Activated T-cell treated with anti-CD3 and anti-CD28 coated beads, Interleukin-2, amount 50 U/mL, for 72 hours (primary cell): ENCODE data around the gene CALHM4. TPM values are rescaled to one million over a fixed set of nuclear protein-coding genes. Genes with fewer than 3 reads are reported as not detected.
"Not testable (repeated sequence)": the region's sequence is repeated elsewhere in the genome, so short reads cannot be mapped to it uniquely, and the experiment has no call there.

Source experiments
- ATAC-seq, 2 donors: fragments of 150-1000 bp; cut with Tn5 transposase; replicated peaks in 1 of 2; 2 replicates each; pipeline ENCODE4 v1.10.0; 2021; ENCODE audit warnings: moderate library complexity in 2 of 2, mild to moderate bottlenecking in 1 of 2
- DNase-seq, 2 donors: peaks; one replicate each; pipeline ENCODE4 v3.0.0; 2021 to 2022; ENCODE audit warnings: mixed read lengths in 1 of 2
- H3K27ac Mint-ChIP-seq: one replicate; pipeline ENCODE4 v1.8.0; 2022; ENCODE audit warnings: mild to moderate bottlenecking, moderate library complexity, mixed read lengths
- H3K27me3 Mint-ChIP-seq: one replicate; pipeline ENCODE4 v1.8.0; 2022; ENCODE audit warnings: low read depth, mixed read lengths
- H3K36me3 Mint-ChIP-seq, 2 donors: one replicate each; pipeline ENCODE4 v1.8.0; 2022; ENCODE audit warnings: mixed read lengths in 2 of 2, mild to moderate bottlenecking in 1 of 2; ENCODE audit not compliant: insufficient read depth in 2 of 2
- H3K4me1 Mint-ChIP-seq: one replicate; pipeline ENCODE4 v1.8.0; 2022; ENCODE audit warnings: low read depth, mixed read lengths
- H3K4me3 Mint-ChIP-seq, 2 donors: one replicate each; pipeline ENCODE4 v1.8.0; 2022; ENCODE audit warnings: mild to moderate bottlenecking in 2 of 2, mixed read lengths in 2 of 2, moderate library complexity in 2 of 2
- H3K9me3 Mint-ChIP-seq, 2 donors: one replicate each; pipeline ENCODE4 v1.8.0; 2022; ENCODE audit warnings: mixed read lengths in 2 of 2
- total RNA-seq, 2 donors: library from RNA; stranded (reverse); gene quantifications; one replicate each; pipeline ENCODE4 v1.2.3, GENCODE V29; 2022

The CALHM4 gene
- total RNA-seq, 2 donors from 2014 or later, result not detected

DNA sequence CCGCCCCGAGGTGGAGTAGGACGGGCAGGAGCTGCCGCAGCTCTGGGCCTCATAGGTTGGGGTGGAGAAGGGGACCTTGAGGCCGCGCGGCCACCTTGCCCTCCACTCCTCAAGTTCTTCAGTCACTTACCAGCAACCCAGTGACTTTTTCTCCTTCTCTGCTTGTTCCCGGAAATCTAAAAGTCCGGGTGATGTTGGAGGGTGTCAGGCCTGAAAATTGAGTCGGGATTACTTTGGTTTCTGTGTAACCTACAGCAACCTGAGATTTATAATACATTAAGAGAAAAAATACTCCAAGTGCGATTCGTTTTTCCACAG lies 18.1 kb downstream of the CALHM4 start:
- H3K27me3 Mint-ChIP-seq, result no peaks in the 10 kb centered on the region
- peaks cover 48% of the 10 kb centered on the region for H3K4me1 Mint-ChIP-seq
- H3K36me3 Mint-ChIP-seq, result peaks cover 3 to 15% of the 10 kb centered on the region in 2 donors
- ATAC-seq (no peak), DNase-seq (no peak)
- H3K27ac Mint-ChIP-seq, result peak overlapping the region; percentile 100
- H3K9me3 Mint-ChIP-seq, result no peaks in the 10 kb centered on the region
- peak overlapping the region; percentile 100 for H3K4me3 Mint-ChIP-seq

DNA sequence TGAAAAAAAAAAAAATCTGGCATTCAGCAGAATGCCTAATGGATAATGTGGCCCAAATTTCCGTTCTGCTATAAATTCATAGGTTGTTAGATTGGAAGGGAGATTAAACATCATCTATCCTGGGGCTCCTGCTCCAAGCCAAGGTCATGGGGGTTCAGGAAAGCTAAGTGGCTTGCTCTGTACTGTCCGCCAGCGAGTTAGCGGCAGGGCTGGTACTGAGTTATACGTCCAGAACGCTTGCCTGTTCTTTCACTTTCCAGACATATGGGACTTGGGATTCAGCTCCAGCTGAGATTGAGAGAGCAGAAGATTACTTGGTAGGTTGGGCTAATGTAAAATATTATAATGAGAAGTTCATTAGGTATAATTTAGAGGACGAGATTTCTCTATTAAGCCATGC lies 18.6 kb downstream of the CALHM4 start:
- peak; percentile 17 to 19 for DNase-seq
- no peaks in the 10 kb centered on the region for H3K27me3 Mint-ChIP-seq
- peaks cover 3 to 15% of the 10 kb centered on the region in 2 donors for H3K36me3 Mint-ChIP-seq
- peak overlapping the region; percentile 100 for H3K4me3 Mint-ChIP-seq
- H3K9me3 Mint-ChIP-seq, result no peaks in the 10 kb centered on the region
- peak overlapping the region; percentile 100 for H3K27ac Mint-ChIP-seq
- no peak for ATAC-seq
- peaks cover 49% of the 10 kb centered on the region for H3K4me1 Mint-ChIP-seq

GRCh38 chr6:116575227-116575626 lies 21.7 kb downstream of the CALHM4 start:
- DNase-seq (no peak), ATAC-seq (no peak)
- no peak overlapping the region for H3K27ac Mint-ChIP-seq
- peaks cover 3 to 26% of the 10 kb centered on the region in 2 donors for H3K36me3 Mint-ChIP-seq
- no peaks in the 10 kb centered on the region for H3K27me3 Mint-ChIP-seq
- peaks cover 56% of the 10 kb centered on the region for H3K4me1 Mint-ChIP-seq
- no peaks in the 10 kb centered on the region for H3K9me3 Mint-ChIP-seq
- no peak overlapping the region for H3K4me3 Mint-ChIP-seq

DNA sequence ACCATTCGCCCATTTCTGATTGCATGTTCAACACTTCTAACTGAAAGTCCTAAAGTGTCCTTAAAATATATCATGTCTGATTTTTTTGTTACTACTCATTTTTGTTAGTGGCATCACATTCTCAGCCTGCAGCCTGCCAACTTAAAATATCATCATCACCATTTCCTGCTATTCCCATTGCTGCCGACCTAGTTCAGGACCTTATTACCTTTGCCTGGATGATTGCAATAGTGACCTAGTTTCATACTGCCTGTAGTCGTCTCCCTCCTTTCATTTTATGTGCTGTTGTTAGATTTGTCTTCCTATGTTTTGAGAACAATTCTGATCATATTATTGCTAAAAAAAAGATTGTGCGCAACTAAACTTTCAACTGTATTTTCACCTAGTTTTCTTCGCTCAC lies 23.9 kb downstream of the CALHM4 start:
- Mint-ChIP-seq H3K36me3 (peaks cover 3 to 26% of the 10 kb centered on the region in 2 donors), H3K27me3 (no peaks in the 10 kb centered on the region), H3K9me3 (no peaks in the 10 kb centered on the region), H3K4me3 (no peak overlapping the region), H3K4me1 (peaks cover 48% of the 10 kb centered on the region), H3K27ac (no peak overlapping the region)
- ATAC-seq, result no peak
- no peak for DNase-seq

DNA sequence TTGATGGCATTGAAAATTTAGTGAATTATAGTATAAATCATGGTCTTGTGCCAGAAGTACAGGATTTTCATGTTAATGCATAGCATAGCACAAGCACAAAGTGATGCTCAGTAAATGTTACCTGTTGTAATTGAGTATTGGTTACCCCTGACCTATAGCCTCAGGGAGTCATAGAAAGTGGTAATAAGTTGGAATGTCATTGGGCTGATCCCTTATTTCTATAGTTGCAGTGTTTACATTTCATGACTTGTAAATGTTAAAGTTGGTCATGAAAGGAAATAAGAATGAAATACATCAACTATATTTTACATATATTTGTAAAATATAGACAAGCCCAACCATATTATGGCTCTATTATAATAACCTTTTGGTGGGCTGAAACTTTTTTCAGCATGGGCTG lies 24.8 kb downstream of the CALHM4 start:
- Mint-ChIP-seq H3K36me3 (peaks cover 3 to 28% of the 10 kb centered on the region in 2 donors), H3K4me3 (no peak overlapping the region), H3K4me1 (peaks cover 40% of the 10 kb centered on the region), H3K27me3 (no peaks in the 10 kb centered on the region), H3K9me3 (no peaks in the 10 kb centered on the region), H3K27ac (no peak overlapping the region)
- DNase-seq, result no peak
- ATAC-seq, result no peak

GRCh38 chr6:116579143-116579542 lies 25.6 kb downstream of the CALHM4 start:
- Mint-ChIP-seq H3K27ac (no peak overlapping the region), H3K4me3 (no peak overlapping the region), H3K4me1 (peaks cover 32% of the 10 kb centered on the region), H3K9me3 (no peaks in the 10 kb centered on the region), H3K36me3 (peaks cover 3 to 23% of the 10 kb centered on the region in 2 donors), H3K27me3 (no peaks in the 10 kb centered on the region)
- ATAC-seq (no peak), DNase-seq (no peak)

- DNase-seq (no peak), ATAC-seq (no peak)
- no peaks in the 10 kb centered on the region for H3K27me3 Mint-ChIP-seq
- H3K27ac Mint-ChIP-seq, result no peak overlapping the region
- H3K36me3 Mint-ChIP-seq, result peaks cover 3 to 23% of the 10 kb centered on the region in 2 donors
- H3K4me1 Mint-ChIP-seq, result peaks cover 29% of the 10 kb centered on the region
- H3K4me3 Mint-ChIP-seq, result no peak overlapping the region
- H3K9me3 Mint-ChIP-seq, result no peaks in the 10 kb centered on the region
These were observed 26.6 kb downstream of the CALHM4 start for GRCh38 chr6:116580198-116580597.

DNA sequence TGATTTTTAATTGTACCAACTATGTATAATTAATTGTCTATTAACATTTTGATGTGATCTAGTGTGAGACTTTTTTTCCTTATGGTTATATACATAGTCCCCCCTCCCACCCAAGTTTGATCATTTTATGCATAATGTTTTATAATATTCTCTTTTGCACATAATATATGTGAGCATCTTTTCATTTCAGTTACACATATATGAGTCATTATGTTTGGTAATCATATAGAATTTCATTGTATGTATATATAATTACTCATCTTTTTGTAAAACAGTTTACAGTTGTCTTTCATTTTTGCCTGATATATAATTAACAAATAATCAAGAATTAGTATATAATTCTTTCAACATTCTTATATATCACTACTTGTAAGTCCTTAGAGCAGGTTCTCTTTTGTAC lies 32.7 kb downstream of the CALHM4 start:
- H3K4me3 Mint-ChIP-seq, result no peak overlapping the region
- no peak for DNase-seq
- no peaks in the 10 kb centered on the region for H3K9me3 Mint-ChIP-seq
- no peak overlapping the region for H3K27ac Mint-ChIP-seq
- H3K36me3 Mint-ChIP-seq, result peaks cover 2 to 19% of the 10 kb centered on the region in 2 donors
- ATAC-seq, result no peak
- no peaks in the 10 kb centered on the region for H3K27me3 Mint-ChIP-seq
- no peaks in the 10 kb centered on the region for H3K4me1 Mint-ChIP-seq

- Mint-ChIP-seq H3K36me3 (peaks cover 2 to 22% of the 10 kb centered on the region in 2 donors), H3K4me3 (no peak overlapping the region), H3K4me1 (no peaks in the 10 kb centered on the region), H3K27me3 (no peaks in the 10 kb centered on the region), H3K27ac (no peak overlapping the region), H3K9me3 (no peaks in the 10 kb centered on the region)
- DNase-seq, result no peak
- no peak for ATAC-seq
These were observed 33.2 kb downstream of the CALHM4 start for GRCh38 chr6:116586738-116587137.

DNA sequence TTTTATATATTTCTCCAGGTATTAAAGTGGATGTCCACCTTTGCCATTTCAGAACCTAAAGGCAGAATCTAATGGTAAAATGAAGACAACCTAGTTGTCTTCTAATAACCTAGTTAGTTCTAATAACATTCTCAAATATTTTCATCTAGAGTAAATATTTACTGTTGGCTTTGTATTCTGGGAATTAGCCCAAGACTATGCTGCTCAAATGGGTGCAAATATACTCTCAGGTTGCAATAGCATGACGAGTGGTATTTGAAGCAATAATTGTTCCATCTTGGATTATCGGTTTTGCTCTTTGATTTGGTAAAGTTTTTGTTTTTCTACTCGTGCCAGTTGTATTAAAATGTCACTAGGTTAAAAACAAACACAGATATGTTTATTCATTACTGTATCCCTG lies 41.7 kb downstream of the CALHM4 start:
- no peaks in the 10 kb centered on the region for H3K9me3 Mint-ChIP-seq
- no peak for DNase-seq
- H3K4me3 Mint-ChIP-seq, result no peak overlapping the region
- H3K36me3 Mint-ChIP-seq, result peaks cover 2 to 16% of the 10 kb centered on the region in 2 donors
- no peak overlapping the region for H3K27ac Mint-ChIP-seq
- H3K4me1 Mint-ChIP-seq, result no peaks in the 10 kb centered on the region
- H3K27me3 Mint-ChIP-seq, result no peaks in the 10 kb centered on the region
- ATAC-seq, result no peak

GRCh38 chr6:116596815-116597214 lies 43.3 kb downstream of the CALHM4 start:
- Mint-ChIP-seq H3K27me3 (no peaks in the 10 kb centered on the region), H3K27ac (no peak overlapping the region), H3K4me3 (no peak overlapping the region), H3K36me3 (peaks cover 2 to 13% of the 10 kb centered on the region in 2 donors), H3K4me1 (no peaks in the 10 kb centered on the region), H3K9me3 (no peaks in the 10 kb centered on the region)
- no peak for DNase-seq
- ATAC-seq, result no peak

DNA sequence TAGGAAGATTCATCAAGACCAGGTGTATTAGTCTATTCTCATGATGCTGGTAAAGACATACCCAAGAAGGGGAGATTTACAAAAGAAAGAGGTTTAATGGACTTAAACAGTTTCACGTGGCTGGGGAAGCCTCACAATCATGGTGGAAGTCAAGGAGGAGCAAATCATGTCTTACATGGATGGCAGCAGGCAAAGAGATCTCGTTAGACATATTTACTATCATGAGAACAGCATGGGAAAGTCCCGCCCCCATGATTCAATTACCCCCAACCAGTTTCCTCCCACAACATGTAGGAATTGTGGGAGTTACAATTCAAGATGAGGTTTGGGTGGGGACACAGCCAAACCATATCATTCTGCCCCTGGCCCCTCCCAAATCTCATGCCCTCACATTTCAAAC lies 50.4 kb downstream of the CALHM4 start:
- not testable (repeated sequence) for H3K27me3 Mint-ChIP-seq, H3K4me3 Mint-ChIP-seq, DNase-seq, H3K27ac Mint-ChIP-seq, H3K4me1 Mint-ChIP-seq, ATAC-seq, H3K9me3 Mint-ChIP-seq
- peaks cover 3 to 18% of the 10 kb centered on the region in 2 donors for H3K36me3 Mint-ChIP-seq

- not testable (repeated sequence) for DNase-seq, H3K9me3 Mint-ChIP-seq, H3K27me3 Mint-ChIP-seq, H3K4me3 Mint-ChIP-seq, H3K27ac Mint-ChIP-seq, H3K4me1 Mint-ChIP-seq, ATAC-seq
- H3K36me3 Mint-ChIP-seq, result peaks cover 3 to 15% of the 10 kb centered on the region in 2 donors
These were observed 51.3 kb downstream of the CALHM4 start for GRCh38 chr6:116604868-116605267.

DNA sequence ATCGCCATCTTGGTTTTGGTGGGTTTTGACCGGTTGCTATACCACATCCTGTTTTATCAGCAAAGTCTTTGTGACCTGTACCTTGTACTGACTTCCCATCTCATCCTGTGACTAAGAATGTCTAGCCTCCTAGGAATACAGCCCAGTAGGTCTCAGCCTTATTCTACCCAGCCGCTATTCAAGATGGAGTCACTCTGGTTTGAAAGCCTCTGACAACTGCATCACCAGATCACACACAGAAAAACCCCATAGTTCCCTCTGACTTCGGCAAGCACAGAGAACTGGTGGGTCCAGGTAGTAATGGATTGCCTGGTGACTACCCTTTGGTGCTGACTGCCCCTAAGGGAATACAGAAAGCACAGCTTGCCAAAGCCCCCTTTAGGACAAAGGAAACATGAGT lies 52.4 kb downstream of the CALHM4 start:
- peaks cover 7% of the 10 kb centered on the region for H3K27me3 Mint-ChIP-seq
- H3K4me1 Mint-ChIP-seq, result no peaks in the 10 kb centered on the region
- H3K36me3 Mint-ChIP-seq, result peaks cover 3 to 12% of the 10 kb centered on the region in 2 donors
- DNase-seq (no peak), ATAC-seq (no peak)
- H3K27ac Mint-ChIP-seq, result no peak overlapping the region
- no peak overlapping the region for H3K4me3 Mint-ChIP-seq
- H3K9me3 Mint-ChIP-seq, result peaks cover 4 to 7% of the 10 kb centered on the region in 2 donors
